Effector memory CD4-positive, alpha-beta T cell (primary cell): ENCODE results near the gene THUMPD2.

Experiments
- DNase-seq, 3 donors: peaks; one replicate each; pipeline ENCODE4 v3.0.0-alpha.2; 2020
- H3K27ac ChIP-seq: 2 replicates; pipeline ENCODE4 v1.7.0; 2013; ENCODE audit warnings: mild to moderate bottlenecking, low read length, moderate library complexity; ENCODE audit not compliant: insufficient read depth, poor library complexity, severe bottlenecking
- H3K27me3 ChIP-seq: replicated peaks from 2 replicates; pipeline ENCODE4 v1.7.0; 2013; ENCODE audit warnings: mild to moderate bottlenecking, low read length; ENCODE audit not compliant: insufficient read depth, control insufficient read depth, poor library complexity, severe bottlenecking
- H3K36me3 ChIP-seq: 2 replicates; pipeline ENCODE4 v1.7.0; 2013; ENCODE audit warnings: mild to moderate bottlenecking, low read length, moderate library complexity; ENCODE audit not compliant: control insufficient read depth, insufficient read depth
- H3K4me1 ChIP-seq: 2 replicates; pipeline ENCODE4 v1.7.0; 2013; ENCODE audit warnings: low read length, mild to moderate bottlenecking; ENCODE audit not compliant: control insufficient read depth, insufficient read depth, poor library complexity, severe bottlenecking
- H3K4me3 ChIP-seq: 2 replicates; pipeline ENCODE4 v1.7.0; 2013; ENCODE audit warnings: low read length, low read depth, mild to moderate bottlenecking; ENCODE audit not compliant: insufficient read depth, poor library complexity, severe bottlenecking
- H3K9me3 ChIP-seq: 2 replicates; pipeline ENCODE4 v1.7.0; 2013; ENCODE audit warnings: mild to moderate bottlenecking, low read length, moderate library complexity; ENCODE audit not compliant: control insufficient read depth

Gene THUMPD2

GRCh38 chr2:39762448-39762847, 16.6 kb downstream of the THUMPD2 start:
- Histone ChIP-seq H3K27ac (no peak overlapping the region), H3K27me3 (no peaks in the 10 kb centered on the region), H3K4me3 (no peak overlapping the region), H3K4me1 (no peaks in the 10 kb centered on the region), H3K36me3 (peaks cover 26% of the 10 kb centered on the region), H3K9me3 (no peaks in the 10 kb centered on the region)
- no peak for DNase-seq

GRCh38 chr2:39757156-39757555, 21.9 kb downstream of the THUMPD2 start:
- Histone ChIP-seq H3K27ac (no peak overlapping the region), H3K4me1 (no peaks in the 10 kb centered on the region), H3K36me3 (peaks cover 23% of the 10 kb centered on the region), H3K9me3 (no peaks in the 10 kb centered on the region), H3K27me3 (no peaks in the 10 kb centered on the region), H3K4me3 (no peak overlapping the region)
- DNase-seq: no peak

- Histone ChIP-seq H3K4me3 (no peak overlapping the region), H3K36me3 (peaks cover 30% of the 10 kb centered on the region), H3K9me3 (no peaks in the 10 kb centered on the region), H3K4me1 (no peaks in the 10 kb centered on the region), H3K27me3 (no peaks in the 10 kb centered on the region), H3K27ac (no peak overlapping the region)
- DNase-seq: no peak
Observed at GRCh38 chr2:39755466-39755865, 23.6 kb downstream of the THUMPD2 start.

GRCh38 chr2:39743269-39743776, 35.7 kb downstream of the THUMPD2 start:
- no peak overlapping the region for H3K4me3 ChIP-seq
- no peak for DNase-seq
- H3K36me3 ChIP-seq: peaks cover 21% of the 10 kb centered on the region
- H3K27ac ChIP-seq: no peak overlapping the region
- H3K27me3 ChIP-seq: no peaks in the 10 kb centered on the region
- no peaks in the 10 kb centered on the region for H3K9me3 ChIP-seq
- H3K4me1 ChIP-seq: no peaks in the 10 kb centered on the region

- Histone ChIP-seq H3K27me3 (no peaks in the 10 kb centered on the region), H3K9me3 (no peaks in the 10 kb centered on the region), H3K27ac (no peak overlapping the region), H3K4me1 (no peaks in the 10 kb centered on the region), H3K36me3 (peaks cover 22% of the 10 kb centered on the region), H3K4me3 (no peak overlapping the region)
- DNase-seq: no peak
Observed at GRCh38 chr2:39741871-39742270, 37.2 kb downstream of the THUMPD2 start.

GRCh38 chr2:39739386-39739785, 39.7 kb downstream of the THUMPD2 start:
- Histone ChIP-seq H3K4me1 (no peaks in the 10 kb centered on the region), H3K36me3 (peaks cover 23% of the 10 kb centered on the region), H3K27ac (no peak overlapping the region), H3K9me3 (no peaks in the 10 kb centered on the region), H3K27me3 (no peaks in the 10 kb centered on the region), H3K4me3 (no peak overlapping the region)
- no peak for DNase-seq

GRCh38 chr2:39738936-39739335, 40.1 kb downstream of the THUMPD2 start:
- Histone ChIP-seq H3K36me3 (peaks cover 23% of the 10 kb centered on the region), H3K9me3 (no peaks in the 10 kb centered on the region), H3K4me3 (no peak overlapping the region), H3K27me3 (no peaks in the 10 kb centered on the region), H3K4me1 (no peaks in the 10 kb centered on the region), H3K27ac (no peak overlapping the region)
- no peak for DNase-seq

- Histone ChIP-seq H3K9me3 (no peaks in the 10 kb centered on the region), H3K36me3 (peaks cover 18% of the 10 kb centered on the region), H3K4me1 (no peaks in the 10 kb centered on the region), H3K27me3 (no peaks in the 10 kb centered on the region), H3K4me3 (no peak overlapping the region), H3K27ac (no peak overlapping the region)
- no peak for DNase-seq
Observed at GRCh38 chr2:39737661-39738060, 41.4 kb downstream of the THUMPD2 start.

GRCh38 chr2:39736640-39737039, 42.4 kb downstream of the THUMPD2 start:
- Histone ChIP-seq H3K4me1 (no peaks in the 10 kb centered on the region), H3K27me3 (no peaks in the 10 kb centered on the region), H3K36me3 (peaks cover 12% of the 10 kb centered on the region), H3K27ac (no peak overlapping the region), H3K9me3 (no peaks in the 10 kb centered on the region), H3K4me3 (no peak overlapping the region)
- DNase-seq: no peak

GRCh38 chr2:39735648-39736047, 43.4 kb downstream of the THUMPD2 start:
- Histone ChIP-seq H3K9me3 (no peaks in the 10 kb centered on the region), H3K4me1 (no peaks in the 10 kb centered on the region), H3K36me3 (peaks cover 12% of the 10 kb centered on the region), H3K27me3 (no peaks in the 10 kb centered on the region), H3K4me3 (no peak overlapping the region), H3K27ac (no peak overlapping the region)
- DNase-seq: no peak

GRCh38 chr2:39734445-39734844, 44.6 kb downstream of the THUMPD2 start:
- Histone ChIP-seq H3K9me3 (no peaks in the 10 kb centered on the region), H3K36me3 (peaks cover 10% of the 10 kb centered on the region), H3K4me3 (no peak overlapping the region), H3K4me1 (no peaks in the 10 kb centered on the region), H3K27ac (no peak overlapping the region), H3K27me3 (no peaks in the 10 kb centered on the region)
- DNase-seq: no peak
